Measurements from ENCODE around the gene IL15RA. TPM values are rescaled to one million over a fixed set of nuclear protein-coding genes. Genes with fewer than 3 reads are reported as not detected.

The IL15RA gene
- total and polyA plus RNA-seq, 2 donors from 2014 or later = 6.8 to 13.9 TPM

DNA sequence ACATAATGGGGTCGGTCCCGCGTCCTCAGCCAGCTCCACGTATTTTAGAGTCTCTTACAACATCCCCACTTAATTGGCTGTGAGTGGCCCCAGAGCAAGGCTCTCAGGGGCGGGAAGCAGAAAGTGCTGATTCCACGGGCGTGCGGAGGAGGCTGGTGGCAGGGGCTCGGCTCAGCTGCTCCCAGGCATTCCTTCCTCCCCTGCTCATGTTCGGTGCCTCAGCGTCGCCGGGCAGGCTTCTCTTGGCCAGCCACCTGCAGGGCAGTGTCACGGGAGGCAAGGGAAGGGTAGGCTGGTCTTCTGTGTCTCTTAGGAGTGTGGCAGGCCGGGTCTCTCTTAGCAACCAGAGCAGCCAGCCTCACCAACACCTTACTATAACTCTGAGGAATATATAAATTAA is 33.8 kb downstream of the IL15RA start:
- peak overlapping the region; percentile 65 to 89 for H3K27ac ChIP-seq (ENCODE audit: low read depth in 2 of 2, low read length in 2 of 2)
- H3K9ac ChIP-seq (ENCODE audit: low read length in 3 of 3) = peak overlapping the region in 1 of 3 donors; percentile 5
- H3K36me3 ChIP-seq (ENCODE audit: control insufficient read depth in 2 of 3, insufficient read depth in 3 of 3, low read length in 3 of 3) = no peaks in the 10 kb centered on the region
- intact Hi-C loops (cut with DNase I) = no loop called here
- H3K9me3 ChIP-seq (ENCODE audit: control insufficient read depth in 2 of 3, insufficient read depth in 1 of 3, low read length in 3 of 3) = no peaks in the 10 kb centered on the region
- FAIRE-seq = no peak
- H3K4me1 ChIP-seq (ENCODE audit: control insufficient read depth in 2 of 3, insufficient read depth in 2 of 3, low read depth in 1 of 3, low read length in 3 of 3) = peaks cover 3 to 19% (median 15%) of the 10 kb centered on the region in 3 donors
- no peak overlapping the region for H3K4me3 ChIP-seq (ENCODE audit: low read length in 3 of 3)
- no peak for TF ChIP-seq CTCF (IDR thresholded peaks at IDR 0.05; ENCODE audit: borderline replicate concordance, extremely low read depth, insufficient read depth)
- peak; percentile 73 to 84 (median 76) for DNase-seq
- no peaks in the 10 kb centered on the region for H3K27me3 ChIP-seq (ENCODE audit: control insufficient read depth, insufficient read depth, low read length)

DNA sequence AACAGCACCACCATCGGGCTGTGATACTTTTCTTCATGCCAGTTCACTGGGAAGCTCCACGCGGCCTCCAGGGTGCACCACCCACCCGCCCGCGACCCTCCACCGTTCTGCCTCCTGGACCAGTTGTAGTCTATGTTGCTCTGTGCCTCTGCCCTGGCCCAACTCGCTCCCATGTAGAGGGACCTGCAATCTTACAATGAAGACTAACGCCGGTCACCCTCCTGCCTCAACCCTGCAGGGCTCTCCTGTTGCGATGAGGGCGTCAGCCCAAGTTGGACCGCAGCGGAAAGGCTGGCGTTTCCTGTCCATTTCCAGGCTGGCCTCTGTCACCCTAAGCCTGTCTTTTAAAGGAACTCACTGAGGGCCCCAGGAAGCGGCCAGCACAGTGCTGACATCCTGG is 34.9 kb downstream of the IL15RA start:
- H3K4me3 ChIP-seq (ENCODE audit: low read length in 3 of 3) = no peak overlapping the region
- H3K9ac ChIP-seq (ENCODE audit: low read length in 3 of 3) = no peak overlapping the region
- DNase-seq (peak in 2 of 5 donors; percentile 39 to 85), FAIRE-seq (no peak)
- no peak for TF ChIP-seq CTCF (IDR thresholded peaks at IDR 0.05; ENCODE audit: borderline replicate concordance, extremely low read depth, insufficient read depth)
- no peaks in the 10 kb centered on the region for H3K27me3 ChIP-seq (ENCODE audit: control insufficient read depth, insufficient read depth, low read length)
- intact Hi-C loops (cut with DNase I) = no loop called here
- H3K9me3 ChIP-seq (ENCODE audit: control insufficient read depth in 2 of 3, insufficient read depth in 1 of 3, low read length in 3 of 3) = no peaks in the 10 kb centered on the region
- H3K36me3 ChIP-seq (ENCODE audit: control insufficient read depth in 2 of 3, insufficient read depth in 3 of 3, low read length in 3 of 3) = peaks cover 0 to 9% (median 8%) of the 10 kb centered on the region in 3 donors
- H3K27ac ChIP-seq (ENCODE audit: low read depth in 2 of 2, low read length in 2 of 2) = peak overlapping the region; percentile 67 to 89
- peaks cover 3 to 19% (median 15%) of the 10 kb centered on the region in 3 donors for H3K4me1 ChIP-seq (ENCODE audit: control insufficient read depth in 2 of 3, insufficient read depth in 2 of 3, low read depth in 1 of 3, low read length in 3 of 3)

DNA sequence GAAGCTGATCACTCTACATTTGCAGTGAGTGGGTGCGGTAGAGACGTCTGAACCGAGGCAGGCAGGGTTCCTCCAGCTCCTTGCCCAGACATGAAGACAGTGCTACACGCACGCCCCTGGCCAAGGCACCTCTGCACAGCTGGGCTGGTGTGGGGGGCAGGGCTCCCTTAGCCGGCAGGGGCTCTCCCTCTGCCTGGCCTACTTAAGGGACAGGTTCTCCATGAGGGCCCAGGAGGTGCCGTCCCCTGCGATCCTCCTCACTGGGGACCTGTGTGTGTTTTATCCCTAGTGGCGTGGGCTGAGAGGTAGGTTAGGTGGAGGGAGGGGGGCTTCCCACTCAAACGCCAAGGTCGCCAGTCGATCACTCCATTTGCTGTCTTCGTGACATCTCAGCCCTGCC is 35.3 kb downstream of the IL15RA start:
- Histone ChIP-seq H3K4me1 (ENCODE audit: control insufficient read depth in 2 of 3, insufficient read depth in 2 of 3, low read depth in 1 of 3, low read length in 3 of 3) (peaks cover 3 to 17% (median 15%) of the 10 kb centered on the region in 3 donors), H3K27ac (ENCODE audit: low read depth in 2 of 2, low read length in 2 of 2) (peak overlapping the region; percentile 67 to 89), H3K9ac (ENCODE audit: low read length in 3 of 3) (peak overlapping the region in 1 of 3 donors; percentile 47), H3K9me3 (ENCODE audit: control insufficient read depth in 2 of 3, insufficient read depth in 1 of 3, low read length in 3 of 3) (no peaks in the 10 kb centered on the region), H3K4me3 (ENCODE audit: low read length in 3 of 3) (no peak overlapping the region), H3K27me3 (ENCODE audit: control insufficient read depth, insufficient read depth, low read length) (no peaks in the 10 kb centered on the region), H3K36me3 (ENCODE audit: control insufficient read depth in 2 of 3, insufficient read depth in 3 of 3, low read length in 3 of 3) (peaks cover 0 to 11% (median 10%) of the 10 kb centered on the region in 3 donors)
- intact Hi-C loops (cut with DNase I) = no loop called here
- FAIRE-seq (no peak), DNase-seq (no peak)
- no peak for TF ChIP-seq CTCF (IDR thresholded peaks at IDR 0.05; ENCODE audit: borderline replicate concordance, extremely low read depth, insufficient read depth)

DNA sequence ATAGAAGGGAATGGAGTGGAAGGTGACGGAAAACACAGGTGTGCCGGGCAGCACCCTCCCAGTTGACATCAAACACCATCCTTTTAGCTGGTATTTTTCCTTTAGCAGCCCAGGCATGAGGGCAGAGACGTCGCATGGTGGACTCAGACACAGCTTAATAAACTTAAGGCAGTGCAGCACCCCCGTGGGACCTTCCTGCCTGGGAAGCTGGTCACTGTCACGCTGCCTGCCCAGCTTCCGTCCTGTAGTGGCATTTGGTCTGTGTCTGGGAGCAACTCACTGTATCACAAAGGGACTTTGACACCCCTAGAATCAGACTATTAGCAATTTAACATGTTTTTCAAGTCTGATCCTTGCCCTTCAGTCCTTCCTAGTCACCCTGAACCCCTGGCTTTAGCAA is 35.8 kb downstream of the IL15RA start:
- peak overlapping the region in 1 of 3 donors; percentile 47 for H3K9ac ChIP-seq (ENCODE audit: low read length in 3 of 3)
- H3K36me3 ChIP-seq (ENCODE audit: control insufficient read depth in 2 of 3, insufficient read depth in 3 of 3, low read length in 3 of 3) = peaks cover 0 to 15% (median 14%) of the 10 kb centered on the region in 3 donors
- TF ChIP-seq CTCF (IDR thresholded peaks at IDR 0.05; ENCODE audit: borderline replicate concordance, extremely low read depth, insufficient read depth) = no peak
- H3K4me3 ChIP-seq (ENCODE audit: low read length in 3 of 3) = no peak overlapping the region
- peaks cover 3 to 15% (median 13%) of the 10 kb centered on the region in 3 donors for H3K4me1 ChIP-seq (ENCODE audit: control insufficient read depth in 2 of 3, insufficient read depth in 2 of 3, low read depth in 1 of 3, low read length in 3 of 3)
- intact Hi-C loops (cut with DNase I) = no loop called here
- no peak for DNase-seq
- FAIRE-seq = no peak
- H3K27me3 ChIP-seq (ENCODE audit: control insufficient read depth, insufficient read depth, low read length) = no peaks in the 10 kb centered on the region
- no peaks in the 10 kb centered on the region for H3K9me3 ChIP-seq (ENCODE audit: control insufficient read depth in 2 of 3, insufficient read depth in 1 of 3, low read length in 3 of 3)
- H3K27ac ChIP-seq (ENCODE audit: low read depth in 2 of 2, low read length in 2 of 2) = peak overlapping the region; percentile 67 to 89
